Testis (tissue), 3 donors: ENCODE measurements around the gene PRR23C. TPM values are rescaled to one million over a fixed set of nuclear protein-coding genes. Genes with fewer than 3 reads are reported as not detected.

ENCODE experiments used
- DNase-seq: peaks from one replicate; pipeline ENCODE4 v3.0.0-alpha.2; 2019
- H3K27ac ChIP-seq, 2 donors: fragments of 200-600 bp; sonication (generic); one replicate each; pipeline ENCODE4 v1.5.1; 2019
- H3K27me3 ChIP-seq: fragments of 200-600 bp; sonication (generic); one replicate; pipeline ENCODE4 v1.5.1; 2019
- H3K36me3 ChIP-seq: fragments of 200-600 bp; sonication (generic); one replicate; pipeline ENCODE4 v1.5.1; 2017; ENCODE audit warnings: low read depth; ENCODE audit errors: missing control alignments
- H3K4me1 ChIP-seq: fragments of 200-600 bp; sonication (generic); one replicate; pipeline ENCODE4 v1.5.1; 2019
- H3K4me3 ChIP-seq, 2 donors: fragments of 200-600 bp; sonication (generic); one replicate each; pipeline ENCODE4 v1.5.1; 2017 to 2019
- H3K9me3 ChIP-seq: fragments of 200-600 bp; sonication (generic); one replicate; pipeline ENCODE4 v1.5.1; 2017
- POLR2A ChIP-seq: fragments of 450-650 bp; IDR thresholded peaks from one replicate; pipeline ENCODE4 v1.6.1; 2017; ENCODE audit warnings: antibody characterized with exemption, mild to moderate bottlenecking, moderate library complexity
- WGBS, 2 donors: methylation state at CpG; one replicate each; pipeline ENCODE4 v1.1.5; 2018; 5-methylcytosine and 5-hydroxymethylcytosine counted together
- intact Hi-C: fragments of 100-400 bp; cut with DNase I; formaldehyde crosslinking; loops from one replicate; pipeline ENCODE4 v1.15.1; 2023; ENCODE audit warnings: low total_unique reads
- polyA plus RNA-seq: library from polyadenylated mRNA; stranded (reverse); fragments of 350-450 nt; fragmentation: Illumina TruSeq; extraction: RNeasy Lipid Tissue Mini Kit (QIAGEN cat#74804); gene quantifications from one replicate; pipeline ENCODE4 v1.2.3, GENCODE V29; 2014; ENCODE audit warnings: low read depth, low replicate concordance; ENCODE audit not compliant: insufficient read depth
- total RNA-seq, 2 donors: library from RNA; depleted of rRNA; stranded (reverse); fragments of >200 nt; gene quantifications; one replicate each; pipeline ENCODE4 v1.2.3, GENCODE V29; 2016
- TF ChIP-seq, protein P1 (sequence below), 3 experiments: fragments of 450-650 bp in 2 of 3; fragments of 200-600 bp in 1 of 3; sonication (generic) in 1 of 3; IDR thresholded peaks; one replicate each; pipeline ENCODE4 v1.5.1; 2016 to 2019; ENCODE audit warnings: antibody characterized with exemption in 3 of 3, mild to moderate bottlenecking in 2 of 3, moderate library complexity in 1 of 3

The PRR23C gene
- total and polyA plus RNA-seq, 3 donors from 2014 or later, result 1.3 to 3.7 (median 1.4) TPM

DNA sequence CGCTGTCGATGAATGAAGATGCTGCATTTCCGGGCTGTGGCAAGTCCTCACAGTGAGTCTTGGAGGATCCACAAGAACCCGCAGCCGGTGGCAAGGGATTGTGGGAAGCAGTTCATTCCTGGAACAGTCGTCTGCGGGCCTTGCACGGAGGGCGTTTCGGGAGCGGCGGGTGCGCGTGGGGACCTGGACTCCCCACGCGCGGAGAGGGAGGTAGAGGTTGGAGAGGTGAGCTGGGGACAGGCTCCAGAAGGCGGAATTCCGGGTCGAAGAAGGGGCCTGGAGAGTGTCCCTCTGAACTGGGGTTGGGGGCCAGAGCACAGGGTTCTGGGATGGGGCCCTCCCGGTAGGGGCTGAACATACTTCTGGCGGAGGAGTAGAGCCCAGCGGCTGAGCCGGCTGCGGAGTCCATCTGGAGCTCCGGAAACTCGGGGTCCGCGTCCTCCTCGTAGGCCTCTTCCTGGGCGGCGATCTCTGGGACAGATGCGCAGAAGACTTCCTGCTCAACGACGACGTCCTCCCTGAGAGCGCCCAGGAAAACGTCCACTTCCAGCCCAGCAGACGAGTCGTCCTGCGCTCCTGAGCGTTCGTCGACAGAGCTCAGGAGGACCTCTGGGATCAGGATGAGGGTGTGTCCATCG lies 39.2 kb downstream of the PRR23C start:
- Histone ChIP-seq H3K27ac (no peak overlapping the region), H3K9me3 (no peaks in the 10 kb centered on the region), H3K36me3 (no peaks in the 10 kb centered on the region), H3K4me1 (no peaks in the 10 kb centered on the region), H3K4me3 (peak overlapping the region; percentile 46 to 63), H3K27me3 (no peaks in the 10 kb centered on the region)
- intact Hi-C loops, result no loop called here
- TF ChIP-seq, protein P1, sequence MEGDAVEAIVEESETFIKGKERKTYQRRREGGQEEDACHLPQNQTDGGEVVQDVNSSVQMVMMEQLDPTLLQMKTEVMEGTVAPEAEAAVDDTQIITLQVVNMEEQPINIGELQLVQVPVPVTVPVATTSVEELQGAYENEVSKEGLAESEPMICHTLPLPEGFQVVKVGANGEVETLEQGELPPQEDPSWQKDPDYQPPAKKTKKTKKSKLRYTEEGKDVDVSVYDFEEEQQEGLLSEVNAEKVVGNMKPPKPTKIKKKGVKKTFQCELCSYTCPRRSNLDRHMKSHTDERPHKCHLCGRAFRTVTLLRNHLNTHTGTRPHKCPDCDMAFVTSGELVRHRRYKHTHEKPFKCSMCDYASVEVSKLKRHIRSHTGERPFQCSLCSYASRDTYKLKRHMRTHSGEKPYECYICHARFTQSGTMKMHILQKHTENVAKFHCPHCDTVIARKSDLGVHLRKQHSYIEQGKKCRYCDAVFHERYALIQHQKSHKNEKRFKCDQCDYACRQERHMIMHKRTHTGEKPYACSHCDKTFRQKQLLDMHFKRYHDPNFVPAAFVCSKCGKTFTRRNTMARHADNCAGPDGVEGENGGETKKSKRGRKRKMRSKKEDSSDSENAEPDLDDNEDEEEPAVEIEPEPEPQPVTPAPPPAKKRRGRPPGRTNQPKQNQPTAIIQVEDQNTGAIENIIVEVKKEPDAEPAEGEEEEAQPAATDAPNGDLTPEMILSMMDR (IDR thresholded peaks at IDR 0.05), result no peak
- TF ChIP-seq POLR2A, result no peak
- 60 to 62% methylated on average over 23 to 45 of the region's 45 CpGs for WGBS, 2 donors
- peak; percentile 20 for DNase-seq

- intact Hi-C loops, result no loop called here
- Histone ChIP-seq H3K4me3 (no peak overlapping the region), H3K9me3 (no peaks in the 10 kb centered on the region), H3K36me3 (no peaks in the 10 kb centered on the region), H3K4me1 (no peaks in the 10 kb centered on the region), H3K27me3 (no peaks in the 10 kb centered on the region), H3K27ac (no peak overlapping the region)
- WGBS, 2 donors, result 74 to 84% methylated on average over 1 of the region's 1 CpG
- TF ChIP-seq POLR2A, result no peak
- TF ChIP-seq, protein P1 (IDR thresholded peaks at IDR 0.05), result no peak
- DNase-seq, result no peak
Observed at GRCh38 chr3:138995706-138996105, 49.0 kb downstream of the PRR23C start.

Other genes starting within 250 kb of the PRR23C start
- gene PIK3CB, start 210.0 kb downstream of the PRR23C start, total RNA-seq, result 10 to 100 TPM; 25.9 to 27.7 TPM
- 14.3 TPM for gene PIK3CB, start 210.0 kb downstream of the PRR23C start, polyA plus RNA-seq
- 1 to 10 TPM; 1.9 to 2.6 TPM for gene FOXL2, start 97.8 kb downstream of the PRR23C start, total RNA-seq
- gene FOXL2, start 97.8 kb downstream of the PRR23C start, polyA plus RNA-seq, result 1.3 TPM
- gene FOXL2NB, start 97.7 kb downstream of the PRR23C start, total RNA-seq, result 1 to 10 TPM; 2.7 to 2.8 TPM
- 2.3 TPM for gene FOXL2NB, start 97.7 kb downstream of the PRR23C start, polyA plus RNA-seq
- 10 to 100 TPM in 1 of 2 donors, 1 to 10 TPM in 1; 6.6 to 14.8 TPM for gene PRR23A, start 38.6 kb downstream of the PRR23C start, total RNA-seq
- gene PRR23A, start 38.6 kb downstream of the PRR23C start, polyA plus RNA-seq, result 2.8 TPM
- gene PRR23B, start 24.0 kb downstream of the PRR23C start, total RNA-seq, result 1 to 10 TPM in 1 of 2 donors, under 1 TPM in 1; 0.93 to 3.7 TPM
- gene PRR23B, start 24.0 kb downstream of the PRR23C start, polyA plus RNA-seq, result 1.8 TPM